H9 (cell line): ENCODE measurements around the gene POU2AF1. TPM values are rescaled to one million over a fixed set of nuclear protein-coding genes. Genes with fewer than 3 reads are reported as not detected.

Experiments
- DNase-seq: peaks from one replicate; pipeline ENCODE4 v3.0.0-alpha.2; 2017
- H2AFZ ChIP-seq: one replicate; pipeline ENCODE4 v1.6.1; 2013; ENCODE audit warnings: mild to moderate bottlenecking, low read length, control low read depth, moderate library complexity
- H2AK5ac ChIP-seq: 2 replicates; pipeline ENCODE4 v1.6.1; 2013; ENCODE audit warnings: low read length, control low read depth, mixed read lengths; ENCODE audit not compliant: insufficient read length
- H2BK120ac ChIP-seq: one replicate; pipeline ENCODE4 v1.6.1; 2013; ENCODE audit warnings: low read depth, mild to moderate bottlenecking, low read length, control low read depth, inconsistent platforms; ENCODE audit not compliant: poor library complexity, severe bottlenecking
- H2BK12ac ChIP-seq: 2 replicates; pipeline ENCODE4 v1.6.1; 2013; ENCODE audit warnings: low read length, control low read depth, mixed read lengths, low read depth; ENCODE audit not compliant: insufficient read length
- H2BK15ac ChIP-seq: 2 replicates; pipeline ENCODE4 v1.6.1; 2013; ENCODE audit warnings: low read depth, low read length, control low read depth
- H2BK20ac ChIP-seq: one replicate; pipeline ENCODE4 v1.6.1; 2013; ENCODE audit warnings: low read depth, mild to moderate bottlenecking, low read length, control low read depth, inconsistent platforms; ENCODE audit not compliant: poor library complexity, severe bottlenecking
- H2BK5ac ChIP-seq: 2 replicates; pipeline ENCODE4 v1.6.1; 2013; ENCODE audit warnings: low read length, control low read depth, mixed read lengths; ENCODE audit not compliant: insufficient read length
- H3K14ac ChIP-seq: 2 replicates; pipeline ENCODE4 v1.6.1; 2013; ENCODE audit warnings: low read length, control low read depth; ENCODE audit not compliant: insufficient read depth
- H3K18ac ChIP-seq: 2 replicates; pipeline ENCODE4 v1.6.1; 2013; ENCODE audit warnings: low read depth, mild to moderate bottlenecking, mixed read lengths, low read length, control low read depth; ENCODE audit not compliant: insufficient read length
- H3K23ac ChIP-seq: 2 replicates; pipeline ENCODE4 v1.6.1; 2013; ENCODE audit warnings: low read length, control low read depth, mixed read lengths, low read depth; ENCODE audit not compliant: insufficient read length
- H3K23me2 ChIP-seq: 2 replicates; pipeline ENCODE4 v1.6.1; 2013; ENCODE audit warnings: low read depth, mild to moderate bottlenecking, mixed read lengths, low read length, control low read depth; ENCODE audit not compliant: insufficient read length, poor library complexity, severe bottlenecking
- H3K27ac ChIP-seq: 2 replicates; pipeline ENCODE4 v1.5.1; 2013; ENCODE audit warnings: low read length, control low read depth, mixed read lengths, low read depth; ENCODE audit not compliant: insufficient read length
- H3K27me3 ChIP-seq: 2 replicates; pipeline ENCODE4 v1.6.1; 2013; ENCODE audit warnings: low read length, control low read depth, inconsistent platforms; ENCODE audit not compliant: insufficient read depth
- H3K4ac ChIP-seq: 2 replicates; pipeline ENCODE4 v1.6.1; 2013; ENCODE audit warnings: low read depth, mild to moderate bottlenecking, control low read depth, inconsistent platforms, low read length, moderate library complexity
- H3K4me1 ChIP-seq: 2 replicates; pipeline ENCODE4 v1.6.1; 2013; ENCODE audit warnings: low read length, control low read depth, inconsistent platforms; ENCODE audit not compliant: insufficient read depth
- H3K4me2 ChIP-seq: 2 replicates; pipeline ENCODE4 v1.6.1; 2013; ENCODE audit warnings: low read length, control low read depth, mixed read lengths; ENCODE audit not compliant: insufficient read length, insufficient read depth
- H3K56ac ChIP-seq: 2 replicates; pipeline ENCODE4 v1.6.1; 2013; ENCODE audit warnings: low read depth, mild to moderate bottlenecking, mixed read lengths, low read length, control low read depth; ENCODE audit not compliant: insufficient read length
- H3K79me1 ChIP-seq: 2 replicates; pipeline ENCODE4 v1.6.1; 2013; ENCODE audit warnings: low read depth, mild to moderate bottlenecking, moderate library complexity, low read length, control low read depth, inconsistent platforms; ENCODE audit not compliant: insufficient read depth, poor library complexity, severe bottlenecking
- H3K79me2 ChIP-seq: 2 replicates; pipeline ENCODE4 v1.6.1; 2013; ENCODE audit warnings: low read length, control low read depth, inconsistent platforms; ENCODE audit not compliant: insufficient read depth
- H3K9ac ChIP-seq: 2 replicates; pipeline ENCODE4 v1.6.1; 2013; ENCODE audit warnings: low read length, control low read depth, mixed read lengths; ENCODE audit not compliant: insufficient read length; ENCODE audit errors: extremely low read depth
- H3K9me3 ChIP-seq: one replicate; pipeline ENCODE4 v1.6.1; 2013; ENCODE audit warnings: low read depth, low read length, inconsistent platforms; ENCODE audit not compliant: control insufficient read depth
- H3T11ph ChIP-seq: one replicate; pipeline ENCODE4 v1.6.1; 2013; ENCODE audit warnings: mild to moderate bottlenecking, low read length, control low read depth, inconsistent platforms
- H4K20me1 ChIP-seq: one replicate; pipeline ENCODE4 v1.6.1; 2013; ENCODE audit not compliant: control insufficient read depth, insufficient read length, insufficient read depth
- H4K5ac ChIP-seq: 2 replicates; pipeline ENCODE4 v1.6.1; 2013; ENCODE audit warnings: low read depth, mild to moderate bottlenecking, mixed read lengths, low read length, control low read depth; ENCODE audit not compliant: insufficient read length
- H4K8ac ChIP-seq: replicated peaks from 2 replicates; pipeline ENCODE4 v1.6.1; 2013; ENCODE audit warnings: low read length, control low read depth, mixed read lengths, low read depth; ENCODE audit not compliant: insufficient read length
- H4K91ac ChIP-seq: 2 replicates; pipeline ENCODE4 v1.6.1; 2013; ENCODE audit warnings: low read depth, mild to moderate bottlenecking, moderate library complexity, mixed read lengths, low read length, control low read depth; ENCODE audit not compliant: insufficient read length
- H3K27ac Mint-ChIP-seq, 3 experiments: 2 replicates in 2 of 3; 3 replicates in 1 of 3; pipeline ENCODE4 v1.8.0; 2020 to 2021; ENCODE audit warnings: mixed read lengths in 3 of 3, mild to moderate bottlenecking in 1 of 3, moderate library complexity in 1 of 3
- H3K27me3 Mint-ChIP-seq: 2 replicates; pipeline ENCODE4 v1.8.0; 2021; ENCODE audit warnings: low read depth, mild to moderate bottlenecking, moderate library complexity, mixed read lengths
- H3K36me3 Mint-ChIP-seq, 3 experiments: 2 replicates in 2 of 3; 3 replicates in 1 of 3; pipeline ENCODE4 v1.8.0; 2020 to 2021; ENCODE audit warnings: low read depth in 3 of 3, mixed read lengths in 3 of 3; ENCODE audit not compliant: insufficient read depth in 1 of 3
- H3K4me1 Mint-ChIP-seq, 2 experiments: 2 replicates each; pipeline ENCODE4 v1.8.0; 2020; ENCODE audit warnings: mixed read lengths in 2 of 2
- H3K4me3 Mint-ChIP-seq, 2 experiments: 2 replicates in 1 of 2; 3 replicates in 1 of 2; pipeline ENCODE4 v1.8.0; 2020 to 2021; ENCODE audit warnings: mild to moderate bottlenecking in 2 of 2, mixed read lengths in 2 of 2, moderate library complexity in 1 of 2
- H3K9me3 Mint-ChIP-seq, 2 experiments: 2 replicates in 1 of 2; 3 replicates in 1 of 2; pipeline ENCODE4 v1.8.0; 2020; ENCODE audit warnings: mild to moderate bottlenecking in 2 of 2, mixed read lengths in 2 of 2, moderate library complexity in 1 of 2
- CTCF ChIP-seq: fragments of 200-600 bp; sonication (generic); conservative IDR thresholded peaks from 3 replicates; pipeline ENCODE4 v1.8.0; 2021; ENCODE audit warnings: antibody characterized with exemption, mild to moderate bottlenecking
- WGBS: extraction: QIAGEN DNeasy Blood & Tissue Kit; methylation state at CpG from one replicate; pipeline ENCODE4 v1.1.7; 2013; ENCODE audit warnings: missing lambda C conversion rate, low lambda C conversion rate, mixed read lengths; ENCODE audit not compliant: insufficient read length; ENCODE audit errors: extremely low coverage; 5-methylcytosine and 5-hydroxymethylcytosine counted together
- total RNA-seq: library from RNA; stranded (reverse); gene quantifications from 2 replicates; pipeline ENCODE4 v1.2.1, GENCODE V29; 2021

The POU2AF1 gene
- total RNA-seq, 1 experiment from 2014 or later, result not detected

GRCh38 chr11:111359223-111360149, 19.6 kb downstream of the POU2AF1 start:
- Histone ChIP-seq H3K79me1 (no peaks in the 10 kb centered on the region), H4K20me1 (no peaks in the 10 kb centered on the region), H3K4me1 (no peaks in the 10 kb centered on the region), H4K5ac (no peak overlapping the region), H2BK15ac (no peak overlapping the region), H3K79me2 (no peaks in the 10 kb centered on the region), H4K8ac (no peak overlapping the region), H3K23me2 (no peaks in the 10 kb centered on the region), H3K27me3 (no peaks in the 10 kb centered on the region), H3K4ac (no peak overlapping the region), H3K56ac (no peak overlapping the region), H2BK12ac (no peak overlapping the region), H3K23ac (no peak overlapping the region), H3K14ac (no peak overlapping the region), H3K18ac (no peak overlapping the region), H2BK5ac (no peak overlapping the region), H3K9me3 (no peaks in the 10 kb centered on the region), H2AK5ac (no peak overlapping the region), H2BK20ac (no peak overlapping the region), H3T11ph (no peak overlapping the region), H2BK120ac (no peak overlapping the region), H2AFZ (no peak overlapping the region), H4K91ac (no peak overlapping the region), H3K9ac (no peak overlapping the region), H3K4me2 (no peak overlapping the region), H3K27ac (no peak overlapping the region)
- Mint-ChIP-seq H3K27ac (no peak overlapping the region), H3K9me3 (no peaks in the 10 kb centered on the region), H3K4me3 (no peak overlapping the region; a peak in 1 of 5 replicates), H3K4me1 (no peaks in the 10 kb centered on the region), H3K36me3 (no peaks in the 10 kb centered on the region), H3K27me3 (peaks cover 3% of the 10 kb centered on the region; the same call in 1 of the 2 replicates)
- TF ChIP-seq CTCF, result no peak
- DNase-seq, result no peak
- no CpG with 5 or more reads among the region's 7 CpGs for WGBS
